GM13976 (cell line): Measurements from ENCODE around the gene RASAL1.

ENCODE experiments used
- DNase-seq: peaks from one replicate; pipeline ENCODE4 v3.0.0; 2012; ENCODE audit warnings: low spot score
- in situ Hi-C: fragments of 300-500 bp; cut with MboI; formaldehyde crosslinking; loops from one replicate; pipeline ENCODE4 v1.12.0; 2022; ENCODE audit warnings: low sequenced_read_pairs, mixed read lengths, inconsistent platforms; ENCODE audit not compliant: unreplicated experiment
- TF ChIP-seq, protein P1 (sequence below): IDR thresholded peaks from 2 replicates; pipeline ENCODE4 v1.5.1; 2012; ENCODE audit warnings: borderline replicate concordance, mild to moderate bottlenecking; ENCODE audit not compliant: insufficient read depth; ENCODE audit errors: extremely low read depth, missing control alignments, control extremely low read depth

The RASAL1 gene

DNA sequence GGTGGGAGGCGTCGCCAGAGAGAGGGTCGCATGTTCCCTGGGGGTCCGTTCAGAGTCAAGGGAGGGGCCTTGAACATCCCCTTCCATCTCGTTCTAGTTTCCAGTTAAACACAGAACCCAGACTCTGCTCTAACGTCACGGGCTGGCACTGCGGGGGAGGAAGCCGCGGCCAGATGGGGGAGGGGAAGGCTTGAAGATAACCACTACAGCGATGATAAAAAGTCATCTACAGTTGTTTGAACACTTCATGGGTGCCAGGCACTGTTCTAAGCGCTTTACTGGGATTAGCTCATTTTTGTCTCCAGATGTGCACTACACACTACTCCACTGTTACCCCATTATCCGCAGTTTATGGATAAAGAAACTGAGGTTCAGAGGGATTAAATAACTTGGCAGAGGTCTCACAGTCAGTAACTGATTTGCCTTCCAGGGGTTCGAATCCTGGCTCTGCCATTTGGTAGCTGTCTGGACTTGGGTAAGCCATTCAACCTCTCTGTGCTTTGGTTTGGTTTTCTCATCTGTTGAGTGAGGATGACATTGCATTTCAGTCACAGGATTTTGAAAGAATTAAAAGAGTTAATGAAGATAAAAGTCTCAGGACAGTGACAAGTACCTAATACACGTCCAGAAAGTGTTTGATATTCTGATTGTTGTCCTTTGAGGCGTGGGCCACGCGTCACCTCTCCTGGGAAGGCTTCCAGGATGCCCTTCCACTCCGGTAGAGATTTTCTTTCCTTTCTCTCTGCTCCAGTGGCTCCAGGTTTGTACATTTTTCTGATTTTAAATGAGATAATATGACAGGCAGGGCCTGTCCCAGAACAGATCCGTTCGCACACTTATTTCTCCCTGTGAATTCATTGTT, 798 bp upstream of the RASAL1 start:
- no peak for DNase-seq
- in situ Hi-C loops, result no loop called here

GRCh38 chr12:113134521-113134951, 1.0 kb downstream of the RASAL1 start:
- DNase-seq, result no peak
- TF ChIP-seq, protein P1, sequence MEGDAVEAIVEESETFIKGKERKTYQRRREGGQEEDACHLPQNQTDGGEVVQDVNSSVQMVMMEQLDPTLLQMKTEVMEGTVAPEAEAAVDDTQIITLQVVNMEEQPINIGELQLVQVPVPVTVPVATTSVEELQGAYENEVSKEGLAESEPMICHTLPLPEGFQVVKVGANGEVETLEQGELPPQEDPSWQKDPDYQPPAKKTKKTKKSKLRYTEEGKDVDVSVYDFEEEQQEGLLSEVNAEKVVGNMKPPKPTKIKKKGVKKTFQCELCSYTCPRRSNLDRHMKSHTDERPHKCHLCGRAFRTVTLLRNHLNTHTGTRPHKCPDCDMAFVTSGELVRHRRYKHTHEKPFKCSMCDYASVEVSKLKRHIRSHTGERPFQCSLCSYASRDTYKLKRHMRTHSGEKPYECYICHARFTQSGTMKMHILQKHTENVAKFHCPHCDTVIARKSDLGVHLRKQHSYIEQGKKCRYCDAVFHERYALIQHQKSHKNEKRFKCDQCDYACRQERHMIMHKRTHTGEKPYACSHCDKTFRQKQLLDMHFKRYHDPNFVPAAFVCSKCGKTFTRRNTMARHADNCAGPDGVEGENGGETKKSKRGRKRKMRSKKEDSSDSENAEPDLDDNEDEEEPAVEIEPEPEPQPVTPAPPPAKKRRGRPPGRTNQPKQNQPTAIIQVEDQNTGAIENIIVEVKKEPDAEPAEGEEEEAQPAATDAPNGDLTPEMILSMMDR, result no peak
- in situ Hi-C loops, result no loop called here

More for the DNA sequence above, 798 bp upstream of the RASAL1 start:
- TF ChIP-seq, protein P1, result no peak

DNA sequence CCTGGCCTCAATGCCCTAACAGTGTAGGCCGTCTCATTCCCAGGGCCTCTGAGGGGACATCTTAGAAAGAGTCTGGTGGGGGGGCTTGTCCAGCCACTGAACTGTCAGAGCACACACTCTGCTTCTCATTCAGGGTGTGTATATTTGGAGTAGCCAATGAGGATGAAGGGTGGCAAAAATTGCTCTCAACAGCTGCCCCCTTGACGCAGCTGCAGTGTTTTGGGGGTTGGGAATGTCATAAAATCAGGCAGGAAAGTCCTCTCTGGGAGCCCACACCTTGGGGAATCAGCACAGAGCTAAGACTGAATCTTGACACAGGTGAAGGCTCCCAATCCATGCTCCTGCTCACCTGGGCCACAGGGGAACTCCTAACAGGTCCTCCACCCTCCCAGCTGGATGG, 1.5 kb downstream of the RASAL1 start:
- in situ Hi-C loops, result no loop called here
- no peak for DNase-seq
- TF ChIP-seq, protein P1, result no peak

- DNase-seq, result no peak
- TF ChIP-seq, protein P1, result no peak
- in situ Hi-C loops, result no loop called here
These were observed 1.9 kb downstream of the RASAL1 start for GRCh38 chr12:113133666-113134065.

- in situ Hi-C loops, result no loop called here
- TF ChIP-seq, protein P1, result no peak
- no peak for DNase-seq
These were observed 2.5 kb downstream of the RASAL1 start for GRCh38 chr12:113133036-113133435.

DNA sequence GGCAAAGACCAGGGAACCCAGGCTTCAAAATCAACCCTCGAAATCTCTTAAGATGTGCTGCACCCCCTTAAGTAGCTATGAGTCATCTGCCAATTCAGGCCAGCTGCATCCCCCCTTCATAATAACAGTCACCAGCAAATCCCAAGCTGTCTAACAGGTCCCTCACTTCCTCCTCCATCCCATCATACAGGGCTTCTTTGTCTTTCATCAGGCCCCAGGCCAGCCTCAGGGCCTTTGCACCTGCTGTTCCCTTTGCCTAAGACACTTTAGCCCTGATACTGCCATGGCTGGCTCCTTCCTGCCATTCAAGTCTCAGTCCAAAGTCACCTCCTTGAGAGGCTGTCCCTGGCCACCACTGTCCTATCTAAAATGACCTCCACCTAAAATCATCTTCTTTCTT, 4.0 kb downstream of the RASAL1 start:
- TF ChIP-seq, protein P1, result no peak

More for the DNA sequence above, 4.0 kb downstream of the RASAL1 start:
- no peak for DNase-seq
- in situ Hi-C loops, result no loop called here
